ENCODE results near the gene ZNF710.
"Not testable (repeated sequence)": the region's sequence is repeated elsewhere in the genome, so short reads cannot be mapped to it uniquely, and the experiment has no call there.

The ZNF710 gene, protein sequence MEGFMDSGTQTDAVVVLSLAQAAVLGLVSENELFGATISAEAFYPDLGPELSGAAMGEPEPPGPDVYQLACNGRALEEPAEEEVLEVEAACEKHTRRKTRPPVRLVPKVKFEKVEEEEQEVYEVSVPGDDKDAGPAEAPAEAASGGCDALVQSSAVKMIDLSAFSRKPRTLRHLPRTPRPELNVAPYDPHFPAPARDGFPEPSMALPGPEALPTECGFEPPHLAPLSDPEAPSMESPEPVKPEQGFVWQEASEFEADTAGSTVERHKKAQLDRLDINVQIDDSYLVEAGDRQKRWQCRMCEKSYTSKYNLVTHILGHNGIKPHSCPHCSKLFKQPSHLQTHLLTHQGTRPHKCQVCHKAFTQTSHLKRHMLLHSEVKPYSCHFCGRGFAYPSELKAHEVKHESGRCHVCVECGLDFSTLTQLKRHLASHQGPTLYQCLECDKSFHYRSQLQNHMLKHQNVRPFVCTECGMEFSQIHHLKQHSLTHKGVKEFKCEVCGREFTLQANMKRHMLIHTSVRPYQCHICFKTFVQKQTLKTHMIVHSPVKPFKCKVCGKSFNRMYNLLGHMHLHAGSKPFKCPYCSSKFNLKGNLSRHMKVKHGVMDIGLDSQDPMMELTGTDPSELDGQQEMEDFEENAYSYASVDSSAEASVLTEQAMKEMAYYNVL

DNA sequence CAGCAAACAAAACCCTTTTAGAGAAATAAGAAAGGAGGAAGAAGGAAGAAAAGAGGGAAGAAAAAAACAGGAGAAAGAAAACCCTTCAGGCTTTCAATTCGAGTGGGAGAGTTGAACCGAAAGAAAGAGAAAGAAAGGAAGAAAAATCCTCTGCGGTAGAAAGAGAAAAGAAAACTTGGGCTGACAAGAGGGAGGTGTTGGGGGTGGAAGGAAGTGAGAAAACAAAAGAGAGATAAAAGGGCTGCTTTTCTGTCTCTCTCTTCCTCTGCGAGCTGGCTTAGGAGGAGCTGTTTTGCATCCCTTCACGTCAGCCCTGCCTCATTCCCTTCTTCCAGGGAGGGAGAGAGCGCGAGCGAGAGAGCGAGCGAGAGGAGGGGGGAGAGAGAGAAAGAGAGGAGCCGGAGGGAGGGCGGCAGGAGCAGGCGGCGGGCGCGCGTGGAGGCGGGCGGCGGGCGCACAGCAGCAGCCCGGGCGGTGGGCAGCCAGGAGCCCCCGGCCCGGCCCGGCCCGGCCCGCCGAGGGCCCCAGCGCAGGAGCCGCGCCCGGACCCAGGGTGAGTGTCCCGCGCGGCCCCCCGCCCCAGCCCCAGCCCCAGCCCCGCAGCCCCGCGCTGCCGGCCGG lies at the start of gene ZNF710:
Gene ZNF710 (plus strand): TSS at position 263 of the 621 bp plus-strand sequence. CDS start 65,814 bp downstream, outside the sequence.
- no peaks in the 10 kb centered on the region for H3K9me3 ChIP-seq (ENCODE audit: insufficient read depth, low read length, severe bottlenecking)
- H4K20me1 ChIP-seq (ENCODE audit: insufficient read depth, low read length) = peaks cover 7% of the 10 kb centered on the region; the same call in 1 of the 2 replicates
- ATAC-seq (ENCODE audit: insufficient read depth, low read depth) (peak; percentile 59), DNase-seq (peak; percentile 69)
- no peaks in the 10 kb centered on the region for H3K27me3 ChIP-seq (ENCODE audit: insufficient read depth, low read length, poor library complexity)
- peaks cover 22% of the 10 kb centered on the region for H3K4me1 ChIP-seq (ENCODE audit: insufficient read depth, low read length)
- peak within 1 kb of the TSS; percentile 73 for H2AFZ ChIP-seq (ENCODE audit: low read depth, low read length)
- peak within 1 kb of the TSS; percentile 76 for H3K9ac ChIP-seq (ENCODE audit: low read depth, low read length)
- 0 out of 2 replicates have a peak, but pooled peaks cover 2% of the 10 kb centered on the region for H3K36me3 ChIP-seq (ENCODE audit: insufficient read depth, low read length)
- peak within 1 kb of the TSS; percentile 81 for H3K27ac ChIP-seq (ENCODE audit: low read length)
- peak within 1 kb of the TSS; percentile 55 to 60 for H3K4me3 ChIP-seq (ENCODE audit: low read depth in 1 of 2, low read length in 2 of 2)
- peak within 1 kb of the TSS; percentile 84 for H3K4me2 ChIP-seq (ENCODE audit: insufficient read depth, low read length)
- TF ChIP-seq, protein P1, sequence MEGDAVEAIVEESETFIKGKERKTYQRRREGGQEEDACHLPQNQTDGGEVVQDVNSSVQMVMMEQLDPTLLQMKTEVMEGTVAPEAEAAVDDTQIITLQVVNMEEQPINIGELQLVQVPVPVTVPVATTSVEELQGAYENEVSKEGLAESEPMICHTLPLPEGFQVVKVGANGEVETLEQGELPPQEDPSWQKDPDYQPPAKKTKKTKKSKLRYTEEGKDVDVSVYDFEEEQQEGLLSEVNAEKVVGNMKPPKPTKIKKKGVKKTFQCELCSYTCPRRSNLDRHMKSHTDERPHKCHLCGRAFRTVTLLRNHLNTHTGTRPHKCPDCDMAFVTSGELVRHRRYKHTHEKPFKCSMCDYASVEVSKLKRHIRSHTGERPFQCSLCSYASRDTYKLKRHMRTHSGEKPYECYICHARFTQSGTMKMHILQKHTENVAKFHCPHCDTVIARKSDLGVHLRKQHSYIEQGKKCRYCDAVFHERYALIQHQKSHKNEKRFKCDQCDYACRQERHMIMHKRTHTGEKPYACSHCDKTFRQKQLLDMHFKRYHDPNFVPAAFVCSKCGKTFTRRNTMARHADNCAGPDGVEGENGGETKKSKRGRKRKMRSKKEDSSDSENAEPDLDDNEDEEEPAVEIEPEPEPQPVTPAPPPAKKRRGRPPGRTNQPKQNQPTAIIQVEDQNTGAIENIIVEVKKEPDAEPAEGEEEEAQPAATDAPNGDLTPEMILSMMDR (IDR thresholded peaks at IDR 0.05; ENCODE audit: borderline replicate concordance, extremely low read depth, low read length, poor library complexity, severe bottlenecking) = no peak
- no peak for TF ChIP-seq EZH2 (IDR thresholded peaks at IDR 0.05; ENCODE audit: borderline replicate concordance, low read depth, low read length, severe bottlenecking)
- H3K79me2 ChIP-seq (ENCODE audit: insufficient read depth, low read length) = peaks cover 30% of the 10 kb centered on the region

DNA sequence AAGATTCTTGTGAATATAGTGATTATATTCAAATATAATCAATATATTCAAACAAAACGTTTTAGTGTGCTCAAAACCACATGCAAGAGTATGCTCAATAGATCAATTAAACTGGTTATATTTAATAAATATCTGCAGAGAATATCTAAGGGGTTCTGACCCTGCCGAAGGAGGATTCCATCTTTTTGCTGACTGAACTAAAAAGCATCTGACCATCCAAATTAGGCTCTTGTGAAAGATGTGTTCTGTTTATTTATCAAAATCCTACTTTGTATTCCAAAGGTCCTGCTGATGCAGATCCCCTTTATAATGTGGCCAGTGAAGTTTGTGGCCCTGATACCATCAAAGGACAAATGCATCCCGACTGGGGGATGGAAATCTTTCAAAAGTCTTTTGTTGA lies 46.6 kb upstream of the ZNF710 start:
- ATAC-seq (ENCODE audit: insufficient read depth, low read depth) = no peak
- H3K4me1 ChIP-seq (ENCODE audit: insufficient read depth, low read length) = no peaks in the 10 kb centered on the region
- no peaks in the 10 kb centered on the region for H3K9me3 ChIP-seq (ENCODE audit: insufficient read depth, low read length, severe bottlenecking)
- no peak overlapping the region for H3K27ac ChIP-seq (ENCODE audit: low read length)
- no peak for DNase-seq
- H3K27me3 ChIP-seq (ENCODE audit: insufficient read depth, low read length, poor library complexity) = no peaks in the 10 kb centered on the region
- H3K4me2 ChIP-seq (ENCODE audit: insufficient read depth, low read length) = no peak overlapping the region
- H3K9ac ChIP-seq (ENCODE audit: low read depth, low read length) = no peak overlapping the region
- TF ChIP-seq EZH2 (IDR thresholded peaks at IDR 0.05; ENCODE audit: borderline replicate concordance, low read depth, low read length, severe bottlenecking) = no peak
- TF ChIP-seq, protein P1 (IDR thresholded peaks at IDR 0.05; ENCODE audit: borderline replicate concordance, extremely low read depth, low read length, poor library complexity, severe bottlenecking) = no peak
- no peak overlapping the region for H2AFZ ChIP-seq (ENCODE audit: low read depth, low read length)
- no peaks in the 10 kb centered on the region for H4K20me1 ChIP-seq (ENCODE audit: insufficient read depth, low read length)
- no peaks in the 10 kb centered on the region for H3K79me2 ChIP-seq (ENCODE audit: insufficient read depth, low read length)
- H3K4me3 ChIP-seq (ENCODE audit: low read depth in 1 of 2, low read length in 2 of 2) = no peak overlapping the region
- H3K36me3 ChIP-seq (ENCODE audit: insufficient read depth, low read length) = no peaks in the 10 kb centered on the region

DNA sequence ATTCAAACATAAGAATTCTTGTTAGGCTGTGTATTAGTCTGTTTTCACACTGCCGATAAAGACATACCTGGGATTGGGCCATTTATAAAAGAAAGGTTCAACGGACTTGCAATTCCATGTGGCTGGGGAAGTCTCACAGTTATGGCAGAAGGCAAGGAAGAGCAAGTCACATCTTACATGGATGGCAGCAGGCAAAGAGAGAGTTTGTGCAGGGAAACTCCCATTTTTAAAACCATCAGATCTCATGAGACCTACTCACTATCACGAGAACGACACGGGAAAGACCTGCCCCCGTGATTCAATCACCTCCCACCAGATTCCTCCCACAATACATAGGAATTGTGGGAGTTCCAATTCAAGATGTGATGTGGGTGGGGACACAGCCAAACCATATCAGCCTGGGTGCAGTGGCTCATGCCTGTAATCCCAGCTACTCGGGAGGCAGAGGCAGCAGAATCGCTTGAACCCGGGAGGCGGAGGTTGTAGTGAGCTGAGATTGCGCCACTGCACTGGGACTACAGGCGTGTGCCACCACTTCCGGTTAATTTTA lies 45.6 kb upstream of the ZNF710 start:
- H3K4me3 ChIP-seq (ENCODE audit: low read depth in 1 of 2, low read length in 2 of 2); H3K9me3 ChIP-seq (ENCODE audit: insufficient read depth, low read length, severe bottlenecking); H3K4me2 ChIP-seq (ENCODE audit: insufficient read depth, low read length); H3K4me1 ChIP-seq (ENCODE audit: insufficient read depth, low read length); H3K27me3 ChIP-seq (ENCODE audit: insufficient read depth, low read length, poor library complexity); ATAC-seq (ENCODE audit: insufficient read depth, low read depth); DNase-seq; H2AFZ ChIP-seq (ENCODE audit: low read depth, low read length); H3K27ac ChIP-seq (ENCODE audit: low read length); H3K9ac ChIP-seq (ENCODE audit: low read depth, low read length); H3K79me2 ChIP-seq (ENCODE audit: insufficient read depth, low read length); H4K20me1 ChIP-seq (ENCODE audit: insufficient read depth, low read length); H3K36me3 ChIP-seq (ENCODE audit: insufficient read depth, low read length): not testable (repeated sequence)

All from DND-41 (cell line).